Hypothalamus (tissue), 51 donors: Measurements from ENCODE around the gene BMPER.
A peak's percentile ranks its signal among the peaks of the same experiment; 100 is the strongest.
"Not testable (repeated sequence)": the region's sequence is repeated elsewhere in the genome, so short reads cannot be mapped to it uniquely, and the experiment has no call there.

ENCODE experiments used
- DNase-seq, 51 donors: peaks; one replicate each; lab custom pipeline; 2025; lab: John Stamatoyannopoulos, UW

Gene BMPER

GRCh38 chr7:34162027-34162565, 256.8 kb downstream of the BMPER start:
- DNase-seq = no peak

GRCh38 chr7:34162677-34163076, 257.3 kb downstream of the BMPER start:
- no peak for DNase-seq

GRCh38 chr7:34163956-34164355, 258.6 kb downstream of the BMPER start:
- peak in 3 of 51 donors; percentile 3 to 29 (median 24) for DNase-seq

GRCh38 chr7:34165466-34165865, 260.1 kb downstream of the BMPER start:
- no peak for DNase-seq

GRCh38 chr7:34165927-34166550, 260.7 kb downstream of the BMPER start:
- DNase-seq = no peak

- DNase-seq = no peak
These were observed 262.7 kb downstream of the BMPER start for GRCh38 chr7:34168013-34168412.

GRCh38 chr7:34174688-34175616, 269.6 kb downstream of the BMPER start:
- DNase-seq = not testable (repeated sequence)

GRCh38 chr7:34175837-34176236, 270.5 kb downstream of the BMPER start:
- no peak for DNase-seq

GRCh38 chr7:34177476-34177875, 272.1 kb downstream of the BMPER start:
- no peak for DNase-seq

GRCh38 chr7:34181271-34181958, 276.1 kb downstream of the BMPER start:
- no peak for DNase-seq

GRCh38 chr7:34184466-34184865, 279.1 kb downstream of the BMPER start:
- DNase-seq = no peak

- no peak for DNase-seq
These were observed 282.5 kb downstream of the BMPER start for GRCh38 chr7:34187798-34188307.

GRCh38 chr7:34189031-34189430, 283.7 kb downstream of the BMPER start:
- no peak for DNase-seq

- peak in 31 of 51 donors; percentile 2 to 66 (median 30) for DNase-seq
These were observed 285.0 kb downstream of the BMPER start for GRCh38 chr7:34190299-34190698.

GRCh38 chr7:34191162-34191561, 285.8 kb downstream of the BMPER start:
- DNase-seq = no peak

- peak in 23 of 51 donors; percentile 5 to 69 (median 22) for DNase-seq
These were observed 286.6 kb downstream of the BMPER start for GRCh38 chr7:34191771-34192479.

GRCh38 chr7:34192906-34193305, 287.6 kb downstream of the BMPER start:
- DNase-seq = no peak

- no peak for DNase-seq
These were observed 292.9 kb downstream of the BMPER start for GRCh38 chr7:34198231-34198641.
